HG03135 (cell line): ENCODE data around the gene HMGN4.
"Not testable (repeated sequence)": the region's sequence is repeated elsewhere in the genome, so short reads cannot be mapped to it uniquely, and the experiment has no call there.

Experiments used
- ATAC-seq: cut with Tn5 transposase; IDR thresholded peaks from one replicate; pipeline ENCODE4 v1.9.1; 2021; ENCODE audit warnings: mild to moderate bottlenecking, moderate library complexity; ENCODE audit not compliant: unreplicated experiment

The HMGN4 gene

DNA sequence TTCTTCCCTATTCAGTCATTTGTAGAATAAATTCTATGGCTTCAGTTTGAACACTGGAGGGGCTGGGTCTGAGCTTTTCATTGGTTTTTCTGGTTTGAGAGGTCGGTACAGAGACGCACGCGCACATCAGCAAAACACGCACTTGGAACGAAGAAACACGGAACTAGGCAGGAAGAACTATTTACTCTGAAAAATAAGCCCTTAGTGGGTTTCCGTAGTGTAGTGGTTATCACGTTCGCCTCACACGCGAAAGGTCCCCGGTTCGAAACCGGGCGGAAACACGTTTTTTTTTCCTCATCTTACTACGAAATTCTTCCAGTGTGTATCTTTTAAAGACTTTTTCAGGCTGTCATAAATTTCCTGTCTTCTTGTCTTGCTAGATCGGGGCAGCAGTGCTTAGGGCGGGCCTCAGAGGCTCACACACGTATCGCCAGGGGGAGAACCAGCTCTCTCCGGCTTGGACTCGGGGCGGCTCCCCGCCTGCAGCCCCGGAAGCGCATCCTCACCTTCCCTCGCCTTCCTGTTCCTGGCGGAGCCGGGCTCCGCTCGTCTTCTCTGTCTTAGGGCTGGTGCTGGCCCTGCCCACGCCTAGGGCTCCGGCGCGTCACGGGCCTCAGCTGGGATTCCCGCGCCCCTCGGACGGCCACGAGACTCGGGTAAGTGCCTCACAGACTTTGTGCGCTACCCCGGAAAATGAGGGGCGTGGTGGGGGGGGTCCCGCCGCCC lies at the start of gene HMGN4:
HMGN4 (plus strand) TSS at position 521 of the 726 bp plus-strand sequence. CDS start 6,841 bp downstream, outside the sequence.
- ATAC-seq = peak; percentile 52

DNA sequence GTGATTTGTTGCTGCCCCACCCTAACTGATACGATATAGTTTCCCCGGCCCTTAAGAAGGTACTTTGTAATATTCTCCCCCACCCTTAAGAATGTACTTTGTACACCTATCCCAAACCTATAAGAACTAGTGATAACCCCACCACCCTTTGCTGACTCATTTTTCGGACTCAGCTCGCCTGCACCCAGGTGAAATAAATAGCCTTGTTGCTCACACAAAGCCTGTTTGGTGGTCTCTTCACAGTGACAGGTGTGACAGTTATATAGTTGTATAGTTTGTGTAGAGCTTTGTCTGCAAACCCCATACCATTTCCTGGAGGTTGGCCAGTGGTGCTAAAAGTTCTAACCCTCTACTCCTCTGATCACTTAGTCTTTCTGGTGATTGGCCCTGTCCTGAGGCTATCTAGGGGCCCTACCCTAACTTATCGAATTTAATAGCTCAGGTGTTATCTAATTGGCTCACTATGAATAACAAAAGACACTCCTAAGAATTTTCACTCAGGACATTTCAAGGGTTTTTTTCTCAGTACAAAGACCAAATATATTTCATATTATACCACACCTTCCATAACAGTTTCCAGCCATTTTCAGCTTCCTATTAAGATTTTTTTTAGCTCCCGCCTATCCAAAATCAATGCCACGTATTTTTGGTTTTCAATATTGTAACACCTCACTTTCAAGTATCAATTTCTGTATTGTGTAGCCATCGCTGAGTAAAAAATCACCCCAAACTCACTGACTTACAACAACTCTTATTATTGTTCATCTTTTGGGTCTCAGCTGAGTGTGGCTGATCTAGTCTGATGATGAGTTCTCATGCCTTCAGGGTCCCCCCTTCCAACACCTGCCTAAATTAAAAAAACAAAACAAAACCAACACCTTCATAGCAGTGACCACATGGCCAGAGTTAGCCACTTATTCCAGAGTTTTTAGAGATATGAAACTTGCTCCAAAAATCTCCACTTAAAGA lies 47.9 kb upstream of the HMGN4 start:
- ATAC-seq = no peak

DNA sequence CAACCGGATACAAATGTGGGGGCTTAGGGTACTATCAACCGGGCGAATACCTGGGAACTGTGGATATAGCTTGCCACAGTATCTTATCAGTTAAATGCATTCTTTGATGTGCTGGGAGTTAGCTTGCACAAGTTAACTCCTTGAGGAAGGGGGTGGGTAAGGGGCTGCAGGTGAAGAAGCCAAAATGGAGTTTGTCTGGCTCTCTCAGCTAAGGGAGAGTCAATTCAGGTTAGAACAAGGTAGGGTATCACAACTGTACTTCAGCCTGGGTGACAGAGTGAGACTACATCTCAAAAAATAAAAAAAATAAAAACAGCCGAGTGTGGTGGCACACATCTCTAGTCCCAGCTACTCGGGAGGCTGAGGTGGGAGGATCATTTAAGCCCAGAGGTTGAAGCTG lies 46.6 kb upstream of the HMGN4 start:
- no peak for ATAC-seq

DNA sequence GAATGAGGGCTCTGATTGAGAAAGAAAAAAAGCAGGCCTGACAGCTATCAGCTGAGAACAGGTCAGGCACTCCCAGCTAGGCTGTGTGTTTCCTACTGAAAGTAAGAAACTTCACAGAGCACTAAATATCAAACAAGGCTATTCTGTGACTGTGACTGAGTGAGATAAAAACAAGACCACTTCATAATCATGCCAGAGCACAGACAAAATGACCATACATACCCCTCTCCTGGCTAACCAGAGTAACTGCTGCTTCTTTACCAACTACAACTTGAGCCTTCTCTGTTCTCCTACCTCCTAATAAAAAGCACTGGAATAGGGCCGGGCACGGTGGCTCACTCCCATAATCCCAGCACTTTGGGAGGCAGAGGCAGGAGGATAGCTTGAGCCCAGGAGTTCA lies 44.9 kb upstream of the HMGN4 start:
- no peak for ATAC-seq

DNA sequence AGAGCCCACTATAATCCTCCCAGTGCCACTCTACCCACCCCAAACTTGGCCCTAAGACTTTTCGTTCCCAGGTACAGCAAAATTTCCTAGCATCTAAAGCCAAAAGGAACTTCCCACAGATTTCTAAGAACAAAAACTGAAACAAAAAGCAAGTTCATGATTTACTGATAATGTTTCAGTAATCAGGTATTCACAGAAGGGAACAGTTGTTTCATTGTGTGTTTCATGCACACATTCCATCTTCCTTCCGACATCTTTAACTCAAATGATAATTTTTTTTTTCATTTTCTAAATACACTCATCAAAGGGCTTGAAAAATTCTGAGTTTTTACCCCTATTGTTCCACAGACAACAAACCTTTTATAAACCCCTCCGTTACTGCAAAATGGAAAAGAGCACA lies 44.0 kb upstream of the HMGN4 start:
- no peak for ATAC-seq

DNA sequence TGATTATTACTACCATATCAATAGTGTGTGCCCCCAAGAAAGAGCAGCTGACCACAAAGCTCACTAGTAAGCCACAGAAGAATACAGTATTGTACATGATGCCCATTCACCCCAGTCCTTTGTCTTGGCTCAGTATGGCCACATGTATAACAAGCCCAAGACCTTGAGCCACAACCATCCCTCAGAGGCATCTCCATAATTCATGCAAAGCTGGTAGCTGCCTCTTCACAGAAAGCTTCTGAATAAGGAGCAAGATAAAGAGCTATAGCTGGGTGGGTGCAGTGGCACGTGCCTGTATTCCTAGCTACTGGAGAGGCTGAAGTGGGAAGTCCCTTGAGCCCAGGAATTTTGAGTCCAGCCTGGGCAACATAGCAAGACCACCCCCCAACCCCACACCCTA lies 42.9 kb upstream of the HMGN4 start:
- ATAC-seq = no peak

DNA sequence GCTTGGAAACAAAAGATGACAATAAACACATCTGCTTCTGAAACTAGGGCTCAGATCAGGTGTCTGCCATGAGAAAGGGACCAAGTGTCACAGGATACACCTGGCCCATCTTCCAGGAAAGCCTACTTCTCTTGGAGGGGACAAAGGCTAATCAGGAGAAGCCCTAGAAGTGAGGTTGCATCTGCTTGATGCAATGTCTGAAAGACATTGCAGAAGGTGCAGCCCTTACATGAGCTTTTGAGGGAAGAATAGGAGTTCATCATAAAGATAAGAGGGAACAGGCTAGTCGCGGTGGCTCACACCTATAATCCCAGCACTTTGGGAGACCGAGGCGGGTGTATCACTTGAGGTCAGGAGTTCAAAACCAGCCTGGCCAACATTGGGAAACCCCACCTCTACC lies 40.6 kb upstream of the HMGN4 start:
- no peak for ATAC-seq

DNA sequence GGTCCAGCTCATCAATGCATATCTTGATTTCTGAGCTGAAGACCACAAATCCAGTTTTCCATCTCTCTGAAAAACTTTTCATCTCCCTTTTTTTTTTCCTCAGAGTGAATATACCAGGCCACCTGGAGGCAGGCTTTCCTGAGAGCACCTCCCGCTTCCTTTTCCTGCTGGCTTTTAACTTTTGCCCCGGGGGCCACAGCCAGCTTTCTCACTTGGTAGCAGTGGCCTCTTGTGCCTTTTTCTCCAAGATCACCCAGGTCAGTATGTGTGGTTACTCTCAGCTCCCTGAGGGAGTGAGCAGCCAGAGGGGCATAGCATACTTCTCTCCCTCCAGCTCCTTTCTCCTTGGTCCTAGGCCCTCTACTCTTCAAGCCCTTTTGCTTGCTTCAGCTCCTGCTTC lies 38.1 kb upstream of the HMGN4 start, which contains the start of gene BTN1A1:
BTN1A1 (plus strand) TSS at position 202 of the 400 bp plus-strand sequence. CDS start 984 bp downstream, outside the sequence.
- ATAC-seq = no peak

DNA sequence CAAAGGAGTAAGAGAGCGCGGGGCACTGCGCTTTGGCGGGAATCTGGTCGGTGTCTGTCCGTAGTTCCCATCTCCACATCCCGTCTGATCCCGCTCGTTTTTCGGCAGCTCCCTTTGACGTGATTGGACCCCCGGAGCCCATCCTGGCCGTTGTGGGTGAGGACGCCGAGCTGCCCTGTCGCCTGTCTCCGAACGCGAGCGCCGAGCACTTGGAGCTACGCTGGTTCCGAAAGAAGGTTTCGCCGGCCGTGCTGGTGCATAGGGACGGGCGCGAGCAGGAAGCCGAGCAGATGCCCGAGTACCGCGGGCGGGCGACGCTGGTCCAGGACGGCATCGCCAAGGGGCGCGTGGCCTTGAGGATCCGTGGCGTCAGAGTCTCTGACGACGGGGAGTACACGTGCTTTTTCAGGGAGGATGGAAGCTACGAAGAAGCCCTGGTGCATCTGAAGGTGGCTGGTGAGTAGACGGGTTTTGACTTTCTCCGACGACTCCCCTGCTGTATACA lies 36.6 kb upstream of the HMGN4 start:
- ATAC-seq = no peak

DNA sequence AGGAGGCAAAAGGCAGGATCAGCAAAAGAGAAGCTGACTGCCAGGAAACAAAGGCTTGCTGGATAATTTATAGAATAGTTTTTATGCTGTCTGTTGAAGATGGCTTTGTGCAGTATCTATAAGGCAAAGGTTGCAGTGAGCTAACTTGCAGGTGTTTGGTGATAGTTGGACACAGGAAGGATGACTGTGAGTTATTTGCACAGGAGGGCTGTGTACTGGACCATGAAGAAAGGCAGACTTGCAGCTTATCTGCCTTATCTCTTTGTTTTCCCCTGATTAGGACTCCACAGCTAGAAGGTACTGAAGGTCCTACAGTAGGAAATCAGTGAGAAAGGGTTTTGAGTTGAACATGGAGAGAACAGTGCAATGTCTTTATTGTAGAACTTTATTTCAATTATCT lies 36.0 kb upstream of the HMGN4 start:
- ATAC-seq = no peak

DNA sequence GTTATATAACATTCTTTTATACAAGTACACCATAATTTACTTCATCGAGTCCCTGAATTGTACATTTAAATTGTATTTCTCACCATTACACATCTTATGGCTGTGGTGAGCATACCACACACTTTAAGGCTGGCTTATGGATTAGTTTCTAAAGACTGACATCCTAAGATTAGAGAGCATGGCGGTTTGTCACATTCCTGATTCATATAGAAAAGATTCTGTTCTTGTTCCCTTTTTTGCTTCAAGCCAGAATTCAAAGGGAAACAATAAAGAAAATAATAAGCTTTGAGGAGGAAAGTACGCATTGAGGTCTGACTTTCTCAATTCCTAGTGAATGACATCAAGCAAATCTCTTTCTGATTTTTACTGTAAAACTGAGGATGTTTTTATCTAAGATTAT lies 35.5 kb upstream of the HMGN4 start:
- no peak for ATAC-seq

DNA sequence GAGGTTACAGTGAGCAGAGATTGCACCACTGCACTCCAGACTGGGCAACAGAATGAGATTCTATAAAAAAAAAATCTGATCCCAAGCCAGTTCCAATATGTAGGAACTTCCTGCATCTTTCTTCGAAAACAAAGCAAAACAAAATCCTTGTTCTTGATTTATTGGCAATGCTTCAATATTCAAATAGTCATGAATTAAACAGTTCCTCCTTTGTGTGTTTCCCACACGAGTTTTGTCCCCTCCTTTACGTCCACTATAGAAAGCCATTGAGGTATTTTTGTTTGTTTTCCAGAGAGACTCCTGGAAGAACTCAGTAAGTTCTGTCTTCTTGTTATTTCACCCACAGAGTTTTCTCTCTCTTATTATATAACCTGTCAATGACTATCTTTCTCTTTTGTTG lies 30.5 kb upstream of the HMGN4 start:
- ATAC-seq = no peak

DNA sequence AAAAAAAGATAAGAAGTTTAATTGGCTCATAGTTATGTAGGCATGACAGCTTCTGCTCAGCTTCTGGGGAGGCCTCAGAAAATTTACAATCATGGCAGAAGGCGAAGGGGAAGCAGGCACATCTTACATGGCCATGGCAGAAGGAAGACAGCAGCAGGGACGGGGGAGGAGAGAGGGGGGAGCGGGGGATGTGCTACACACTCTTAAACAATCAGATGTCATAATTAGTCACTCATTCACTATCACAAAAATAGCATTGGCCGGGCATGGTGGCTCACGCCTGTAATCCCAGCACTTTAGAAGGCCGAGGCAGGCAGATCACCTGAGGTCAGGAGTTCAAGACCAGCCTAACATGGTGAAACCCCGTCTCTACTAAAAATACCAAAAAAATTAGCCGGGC lies 27.1 kb upstream of the HMGN4 start:
- ATAC-seq = not testable (repeated sequence)

DNA sequence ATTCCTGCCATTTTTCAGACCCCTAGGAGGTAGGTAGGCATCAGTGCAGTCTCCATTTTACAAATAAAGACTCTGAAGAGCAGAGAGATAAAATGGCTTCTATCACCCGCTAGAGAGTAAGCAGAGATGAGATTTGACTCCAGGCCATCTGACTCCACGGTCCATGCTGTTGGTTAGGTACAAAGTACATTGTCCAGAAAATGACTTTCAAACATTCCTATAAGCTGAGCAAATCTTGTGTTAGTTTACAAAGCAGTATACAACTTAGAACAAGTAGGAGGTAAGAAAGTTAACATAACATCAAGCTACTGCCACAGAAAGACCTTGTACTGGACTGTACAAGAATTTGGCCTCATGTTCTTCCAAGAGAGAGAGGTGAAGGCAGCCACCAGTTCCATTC lies 23.2 kb upstream of the HMGN4 start:
- ATAC-seq = no peak

DNA sequence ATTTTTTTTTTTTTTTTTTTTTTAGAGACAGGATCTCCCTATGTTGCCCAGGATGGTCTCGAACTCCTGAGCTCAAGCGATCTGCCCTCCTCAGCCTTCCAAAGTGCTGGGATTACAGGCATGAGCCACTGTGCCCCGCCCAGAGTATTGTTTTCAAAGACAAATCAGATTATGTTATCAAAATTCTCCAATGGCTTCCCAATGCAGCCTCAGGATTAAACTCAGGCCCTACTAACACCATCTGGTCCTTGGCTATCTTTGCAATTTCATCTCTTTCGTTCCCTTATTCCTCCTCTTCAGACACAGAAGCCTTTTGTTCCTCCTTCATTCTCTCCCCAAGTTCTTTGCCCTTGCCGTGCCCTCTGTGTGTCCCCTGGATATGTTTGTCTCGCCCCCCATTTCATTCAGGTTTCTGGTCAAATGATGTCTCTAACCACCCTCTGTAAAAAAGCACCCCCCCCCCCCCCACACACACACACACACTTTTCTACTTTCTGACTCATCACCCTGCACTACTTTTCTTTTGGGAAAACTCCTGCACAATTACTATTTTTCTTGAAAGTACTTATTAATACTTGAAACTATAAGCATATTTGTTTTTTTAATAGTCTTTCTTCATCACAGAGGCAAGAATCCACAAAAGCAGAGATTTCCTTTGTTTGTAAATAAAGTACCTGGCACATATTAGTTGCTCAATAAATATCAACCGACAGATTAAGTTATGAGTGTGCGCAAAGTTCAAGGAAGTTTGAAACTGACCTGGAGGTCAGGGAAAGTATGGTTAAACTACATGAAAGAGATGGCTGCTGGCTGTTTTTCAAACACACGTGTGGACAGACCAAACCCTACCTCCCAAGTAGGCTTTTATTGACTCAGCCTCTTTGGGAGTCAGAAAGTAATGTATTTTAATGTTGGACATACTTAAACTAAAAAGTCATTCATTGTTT lies 21.4 kb upstream of the HMGN4 start:
- no peak for ATAC-seq

DNA sequence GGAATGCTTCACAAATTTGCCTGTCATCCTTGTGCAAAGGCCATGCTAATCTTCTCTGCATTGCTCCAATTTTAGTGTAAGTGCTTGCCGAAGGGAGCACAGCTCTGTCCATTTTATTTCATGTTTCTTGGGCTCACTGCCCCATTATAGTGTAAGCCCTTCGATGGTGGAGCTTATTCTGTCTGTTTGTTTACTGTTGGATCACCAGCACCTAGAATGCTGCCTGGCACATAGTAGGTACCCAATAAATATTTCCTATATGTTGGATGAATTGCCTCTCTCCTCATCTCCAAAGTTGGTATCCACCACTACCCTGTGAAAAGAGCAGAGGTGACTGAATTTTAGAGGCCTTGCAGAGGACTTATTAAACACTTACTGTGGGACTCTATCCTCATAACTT lies 18.8 kb upstream of the HMGN4 start:
- ATAC-seq = no peak

DNA sequence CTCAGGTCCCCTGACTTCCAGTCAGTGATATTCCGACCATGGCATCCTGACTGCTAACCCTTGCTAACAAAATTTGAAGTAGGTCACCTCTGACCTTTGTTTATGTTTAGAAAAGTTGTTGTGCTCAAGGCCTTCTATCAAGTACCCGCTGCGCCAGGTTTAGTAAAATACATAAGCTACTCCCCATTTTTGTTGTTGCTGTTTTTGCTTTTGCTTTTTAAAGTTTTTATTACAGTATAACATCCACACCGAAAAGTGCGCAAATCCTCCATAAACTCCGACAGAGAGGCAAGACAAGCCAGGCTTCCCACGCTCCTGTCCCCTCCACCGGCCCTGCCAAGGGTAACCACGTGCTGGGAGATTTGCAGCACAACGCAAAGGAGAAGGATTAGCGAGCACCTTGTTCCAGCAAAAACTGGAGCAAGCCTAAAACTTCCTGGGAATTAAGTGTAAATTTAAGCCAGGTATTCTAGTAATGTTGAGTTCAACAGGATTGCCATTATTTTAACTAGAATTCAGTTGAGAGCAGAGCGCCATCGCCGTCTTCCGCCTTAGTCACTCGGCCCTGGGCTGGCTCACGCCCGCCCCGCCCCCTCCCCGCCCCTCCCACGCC lies 17.8 kb upstream of the HMGN4 start:
- peak; percentile 42 for ATAC-seq

DNA sequence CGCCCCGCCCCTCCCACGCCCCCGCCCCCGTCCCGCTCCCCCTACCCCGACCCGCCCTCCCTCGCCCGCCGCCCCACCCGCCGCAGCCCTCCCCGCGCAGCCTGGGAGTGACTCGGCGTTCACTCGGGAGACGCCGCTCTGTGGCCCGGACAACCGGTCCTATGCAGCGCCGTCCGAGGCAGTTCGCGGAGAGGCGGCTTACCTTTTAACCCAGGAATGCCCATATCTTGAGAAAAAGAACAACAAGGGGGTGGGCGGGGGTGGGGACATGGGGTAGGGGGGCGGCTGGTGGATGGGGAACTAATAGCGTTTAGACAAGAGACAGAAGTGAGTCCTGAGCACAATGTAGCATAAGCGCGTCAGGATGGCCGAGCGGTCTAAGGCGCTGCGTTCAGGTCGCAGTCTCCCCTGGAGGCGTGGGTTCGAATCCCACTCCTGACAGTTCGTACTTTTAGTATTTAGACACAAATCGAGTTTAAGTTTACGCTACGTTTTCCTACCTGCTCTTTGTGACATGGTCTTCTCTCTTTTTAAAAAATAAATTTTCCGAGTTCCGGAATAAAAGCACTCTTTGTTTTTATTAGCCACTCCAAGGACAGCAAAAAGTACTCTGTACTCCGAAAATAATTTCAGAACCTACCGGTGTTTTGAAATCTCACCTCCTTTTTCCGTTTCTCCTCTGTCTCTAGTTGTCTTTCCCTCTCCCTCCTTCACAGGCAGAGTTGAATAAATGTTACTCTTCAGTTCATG lies 17.1 kb upstream of the HMGN4 start:
- ATAC-seq = peak; percentile 51

DNA sequence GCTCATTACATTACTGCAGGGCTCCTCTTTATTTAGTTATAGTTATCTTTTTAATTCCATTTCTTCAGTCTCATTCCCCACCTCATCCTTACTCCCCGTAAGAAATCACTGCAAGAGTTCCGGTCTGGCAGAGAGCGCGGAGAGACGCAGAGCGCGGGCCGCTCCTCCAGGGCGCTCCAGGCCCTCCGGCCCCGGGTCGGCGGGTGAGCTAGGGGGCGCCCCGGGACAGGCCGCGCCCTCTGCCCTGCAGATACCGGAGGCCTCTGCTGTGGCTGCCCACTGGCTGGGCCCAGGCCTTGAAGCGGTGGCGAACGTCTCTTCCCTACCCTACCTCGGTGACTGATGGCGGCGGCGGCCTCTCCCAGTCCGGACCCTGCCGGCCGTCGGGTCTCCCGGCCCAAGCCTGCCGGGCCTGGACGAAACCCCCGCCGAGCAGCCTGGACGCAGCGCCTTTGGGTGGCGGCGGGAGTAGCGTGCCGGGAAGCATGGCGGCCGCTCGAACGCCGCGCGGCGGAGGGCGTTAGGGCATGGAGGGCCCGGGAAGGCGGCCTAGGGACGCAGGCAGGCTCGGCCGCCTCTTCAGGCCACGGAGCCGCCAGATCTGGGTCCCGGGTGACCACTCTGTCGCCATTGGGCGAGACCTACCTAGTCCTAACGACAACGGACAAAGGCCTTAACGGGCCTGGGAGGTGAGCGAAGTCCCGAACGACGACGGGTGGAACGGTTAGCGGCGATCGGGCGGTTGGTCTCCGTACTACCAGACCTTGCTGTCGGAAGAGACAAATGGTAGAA lies 16.4 kb upstream of the HMGN4 start:
- peak; percentile 55 for ATAC-seq
